Measurements from ENCODE around the gene REPIN1. TPM values are rescaled to one million over a fixed set of nuclear protein-coding genes. Genes with fewer than 3 reads are reported as not detected.

Gene REPIN1
- total RNA-seq, 2 experiments from 2014 or later: 45.7 to 49.3 TPM

DNA sequence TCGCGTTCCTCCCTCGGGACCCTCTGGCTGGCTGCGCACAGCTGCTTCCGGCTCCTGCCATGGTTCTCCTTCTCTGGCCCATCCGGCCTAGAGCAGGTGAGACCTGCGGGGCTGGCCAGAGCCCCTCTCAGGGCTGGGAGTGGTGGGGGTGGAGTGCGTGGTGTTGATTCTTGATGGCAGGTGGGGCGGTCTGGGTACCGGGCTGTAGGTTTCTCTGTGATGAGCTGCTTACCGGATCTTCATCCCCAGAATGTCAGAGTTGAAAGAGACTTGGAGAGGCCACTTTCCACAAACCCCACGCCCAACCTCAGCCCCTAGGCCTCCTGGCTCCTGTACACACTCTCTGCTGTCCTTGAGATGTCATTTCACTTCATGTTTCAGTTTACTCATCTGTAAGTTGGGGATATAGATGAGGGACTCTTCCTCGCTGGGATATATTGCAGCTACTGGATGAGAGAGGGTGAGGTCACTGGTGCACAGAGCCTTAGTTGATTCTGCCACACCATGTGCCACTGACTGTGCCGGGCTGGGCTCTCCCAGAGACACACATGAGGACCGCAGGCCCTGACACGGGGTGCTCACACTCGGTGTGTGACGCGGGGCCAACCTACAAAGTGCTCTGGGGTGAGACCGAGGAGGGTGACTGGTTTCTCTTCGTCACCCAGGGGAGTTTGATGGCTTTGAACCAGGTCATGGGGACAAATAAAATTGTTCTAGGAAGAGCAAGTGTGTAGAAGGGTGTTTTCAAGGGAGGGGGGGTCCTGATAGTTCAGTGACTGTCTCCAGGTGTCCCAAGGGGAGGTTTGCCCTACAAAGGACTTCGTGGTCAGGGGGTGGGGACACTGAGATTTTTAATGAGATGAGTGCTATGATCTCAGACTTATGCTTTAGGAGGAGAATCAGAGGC, 40.0 kb downstream of the REPIN1 start:
- no peak overlapping the region for H3K4me3 Mint-ChIP-seq
- CTCF ChIA-PET: interaction anchor here (2.1 kb wide), 1 partner anchor 13 kb away, joined by 7 read pairs; no protein-coding TSS in a partner anchor
- intact Hi-C loops (cut with micrococcal nuclease): loop anchor here (5.0 kb wide), 1 partner anchor 536 kb away; the partner anchor contains the start of gene ATP6V0E2
- no peaks in the 10 kb centered on the region for H3K9me3 Mint-ChIP-seq
- H3K27me3 Mint-ChIP-seq (ENCODE audit: low read depth): no peaks in the 10 kb centered on the region
- H3K4me1 Mint-ChIP-seq (ENCODE audit: low read depth): peaks cover 29% of the 10 kb centered on the region
- peaks cover 6% of the 10 kb centered on the region for H3K36me3 Mint-ChIP-seq (ENCODE audit: low read depth)
- no peak for DNase-seq
- H3K27ac Mint-ChIP-seq: no peak overlapping the region

DNA sequence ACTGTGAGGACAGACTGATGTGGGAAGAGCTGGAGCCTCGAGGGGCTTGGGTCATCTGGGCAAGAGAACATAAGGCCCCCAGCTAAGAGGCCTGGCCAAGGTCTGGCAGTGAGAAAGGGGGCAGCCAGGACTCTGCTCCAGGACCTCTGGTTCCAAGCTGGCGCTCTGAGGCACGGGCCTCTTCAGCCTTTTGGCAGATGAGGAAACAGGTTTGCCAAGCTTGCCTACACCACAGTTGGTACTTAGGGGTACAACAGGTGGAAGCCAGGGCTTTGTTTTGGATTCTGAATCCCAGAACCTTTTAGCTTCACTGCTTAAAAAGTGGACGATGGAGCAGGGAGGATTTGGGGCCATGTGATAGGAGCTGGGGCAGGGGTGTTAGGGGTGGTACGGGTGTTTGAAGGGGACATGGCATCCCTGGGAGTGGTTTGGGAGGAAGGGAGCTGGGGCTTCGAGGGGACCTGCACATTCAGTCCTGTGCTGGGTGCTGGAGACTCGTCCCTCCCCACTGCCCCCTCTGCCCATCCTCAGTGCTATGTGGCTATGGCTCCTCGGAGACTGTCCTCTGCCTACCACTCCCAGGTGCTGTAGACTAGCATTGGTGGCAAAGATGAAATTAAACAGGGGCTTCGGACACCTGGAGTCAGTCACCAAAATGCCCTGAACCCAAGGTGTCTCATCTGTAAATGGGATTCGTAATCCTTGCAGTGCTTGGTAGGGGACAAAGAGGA, 40.8 kb downstream of the REPIN1 start:
- intact Hi-C loops (cut with micrococcal nuclease): loop anchor here (5.0 kb wide), 1 partner anchor 537 kb away; the partner anchor contains the start of gene ATP6V0E2
- H3K9me3 Mint-ChIP-seq: no peaks in the 10 kb centered on the region

GRCh38 chr7:150410131-150410530, 41.5 kb downstream of the REPIN1 start:
- Mint-ChIP-seq H3K27ac (no peak overlapping the region), H3K4me3 (no peak overlapping the region), H3K9me3 (no peaks in the 10 kb centered on the region), H3K27me3 (ENCODE audit: low read depth) (no peaks in the 10 kb centered on the region), H3K36me3 (ENCODE audit: low read depth) (peaks cover 6% of the 10 kb centered on the region), H3K4me1 (ENCODE audit: low read depth) (peaks cover 22% of the 10 kb centered on the region)
- CTCF ChIA-PET: interaction anchor here (2.1 kb wide), 1 partner anchor 12 kb away, joined by 7 read pairs; no protein-coding TSS in a partner anchor
- intact Hi-C loops (cut with micrococcal nuclease): no loop called here
- DNase-seq: no peak

More for the DNA sequence above, 40.8 kb downstream of the REPIN1 start:
- Mint-ChIP-seq H3K27ac (no peak overlapping the region), H3K36me3 (ENCODE audit: low read depth) (peaks cover 6% of the 10 kb centered on the region), H3K27me3 (ENCODE audit: low read depth) (no peaks in the 10 kb centered on the region), H3K4me3 (no peak overlapping the region), H3K4me1 (ENCODE audit: low read depth) (peaks cover 24% of the 10 kb centered on the region)
- DNase-seq: no peak
- CTCF ChIA-PET: interaction anchor here (2.1 kb wide), 1 partner anchor 12 kb away, joined by 7 read pairs; no protein-coding TSS in a partner anchor

DNA sequence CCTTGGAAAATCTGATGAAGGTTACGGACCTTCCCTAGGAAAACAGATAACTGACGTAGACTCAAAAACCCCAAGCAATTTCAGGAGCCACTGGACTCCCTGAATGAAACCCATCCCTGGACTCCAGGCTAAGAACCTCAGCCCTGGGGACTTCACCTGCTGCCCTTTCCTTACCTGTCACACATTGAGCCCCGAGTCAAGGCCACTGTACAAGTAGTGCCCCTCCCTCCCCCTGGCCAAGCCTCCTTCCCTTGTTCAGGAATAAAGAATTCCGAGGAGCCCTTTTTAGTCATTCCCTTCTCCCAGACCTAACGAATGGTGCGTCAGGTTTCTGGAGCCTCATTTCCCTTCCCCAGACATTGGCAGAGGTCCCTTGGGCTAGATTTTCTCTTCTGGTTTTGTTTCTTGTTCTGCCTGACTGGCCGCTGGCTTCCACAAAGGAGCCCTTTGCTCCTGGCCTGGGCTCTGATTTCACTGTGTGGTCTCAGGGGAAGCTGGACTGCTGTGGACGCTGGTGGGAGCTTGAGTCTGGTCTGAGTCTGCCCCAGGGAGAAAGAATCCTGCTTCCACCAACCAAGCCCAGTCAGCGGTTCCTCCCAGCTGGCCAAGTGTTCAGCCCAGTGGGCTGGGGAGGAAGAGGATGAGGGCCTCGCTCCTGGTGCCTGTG, 42.2 kb downstream of the REPIN1 start:
- Mint-ChIP-seq H3K9me3 (no peaks in the 10 kb centered on the region), H3K4me1 (ENCODE audit: low read depth) (peaks cover 19% of the 10 kb centered on the region), H3K27me3 (ENCODE audit: low read depth) (no peaks in the 10 kb centered on the region), H3K27ac (no peak overlapping the region), H3K36me3 (ENCODE audit: low read depth) (peaks cover 6% of the 10 kb centered on the region), H3K4me3 (no peak overlapping the region)
- intact Hi-C loops (cut with micrococcal nuclease): no loop called here
- CTCF ChIA-PET: interaction anchor here (2.1 kb wide), 1 partner anchor 11 kb away, joined by 7 read pairs; no protein-coding TSS in a partner anchor
- DNase-seq: no peak

DNA sequence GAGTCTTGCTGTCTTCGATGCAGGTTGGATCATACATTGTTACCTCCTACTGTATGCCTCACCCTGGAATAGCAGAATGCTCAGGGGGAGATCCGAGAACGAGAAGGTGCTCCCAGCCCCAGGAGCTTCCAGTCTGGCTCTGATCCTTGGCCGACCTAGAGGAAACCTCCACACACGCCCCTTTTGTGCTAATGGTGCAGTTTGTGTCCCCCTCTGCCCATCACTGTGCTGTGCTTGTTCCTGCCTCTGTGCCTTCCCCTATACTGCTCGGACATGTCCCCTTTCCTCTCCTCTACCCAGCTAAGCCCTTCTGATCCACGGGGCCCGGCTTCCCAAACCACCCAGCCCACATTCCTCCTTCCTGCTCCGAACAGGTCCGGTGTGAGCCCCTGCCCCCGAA, 43.0 kb downstream of the REPIN1 start:
- CTCF ChIA-PET: no interaction called here
- DNase-seq: no peak
- Mint-ChIP-seq H3K27ac (no peak overlapping the region), H3K27me3 (ENCODE audit: low read depth) (no peaks in the 10 kb centered on the region), H3K9me3 (no peaks in the 10 kb centered on the region), H3K4me3 (no peak overlapping the region), H3K36me3 (ENCODE audit: low read depth) (peaks cover 6% of the 10 kb centered on the region), H3K4me1 (ENCODE audit: low read depth) (peaks cover 11% of the 10 kb centered on the region)
- intact Hi-C loops (cut with micrococcal nuclease): no loop called here

DNA sequence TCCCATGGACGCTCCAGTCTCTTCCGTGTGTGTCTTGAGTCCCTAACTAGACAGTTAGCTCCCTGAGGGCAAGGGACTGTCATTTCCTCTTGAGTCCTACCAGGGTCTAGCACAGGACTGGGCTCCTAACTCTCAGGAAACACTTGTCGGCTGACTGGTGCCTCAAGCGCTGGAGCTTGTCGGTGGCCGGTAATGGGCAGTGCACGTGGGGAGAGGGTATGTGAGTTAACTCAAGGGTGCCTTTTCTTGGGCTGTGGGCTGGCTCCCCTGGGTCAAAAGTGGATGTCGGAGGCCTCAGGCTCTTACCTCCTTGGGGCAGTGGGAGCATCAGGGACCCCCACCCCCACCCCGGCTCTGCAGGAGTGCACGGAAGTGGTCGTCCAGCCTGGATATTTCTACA, 43.4 kb downstream of the REPIN1 start:
- CTCF ChIA-PET: interaction anchor here (1.1 kb wide), 1 partner anchor 9 kb away, joined by 3 read pairs; no protein-coding TSS in a partner anchor
- Mint-ChIP-seq H3K36me3 (ENCODE audit: low read depth) (peaks cover 5% of the 10 kb centered on the region), H3K9me3 (no peaks in the 10 kb centered on the region), H3K4me1 (ENCODE audit: low read depth) (peaks cover 7% of the 10 kb centered on the region), H3K27ac (no peak overlapping the region), H3K4me3 (no peak overlapping the region), H3K27me3 (ENCODE audit: low read depth) (no peaks in the 10 kb centered on the region)
- DNase-seq: peak; percentile 2
- intact Hi-C loops (cut with micrococcal nuclease): no loop called here

GRCh38 chr7:150412518-150413488, 44.2 kb downstream of the REPIN1 start:
- no peak overlapping the region for H3K4me3 Mint-ChIP-seq
- CTCF ChIA-PET: interaction anchor here (1.1 kb wide), 1 partner anchor 9 kb away, joined by 3 read pairs; no protein-coding TSS in a partner anchor
- peaks cover 4% of the 10 kb centered on the region for H3K4me1 Mint-ChIP-seq (ENCODE audit: low read depth)
- peaks cover 3% of the 10 kb centered on the region for H3K36me3 Mint-ChIP-seq (ENCODE audit: low read depth)
- intact Hi-C loops (cut with micrococcal nuclease): no loop called here
- no peak overlapping the region for H3K27ac Mint-ChIP-seq
- no peaks in the 10 kb centered on the region for H3K9me3 Mint-ChIP-seq
- H3K27me3 Mint-ChIP-seq (ENCODE audit: low read depth): no peaks in the 10 kb centered on the region
- DNase-seq: peak; percentile 2

DNA sequence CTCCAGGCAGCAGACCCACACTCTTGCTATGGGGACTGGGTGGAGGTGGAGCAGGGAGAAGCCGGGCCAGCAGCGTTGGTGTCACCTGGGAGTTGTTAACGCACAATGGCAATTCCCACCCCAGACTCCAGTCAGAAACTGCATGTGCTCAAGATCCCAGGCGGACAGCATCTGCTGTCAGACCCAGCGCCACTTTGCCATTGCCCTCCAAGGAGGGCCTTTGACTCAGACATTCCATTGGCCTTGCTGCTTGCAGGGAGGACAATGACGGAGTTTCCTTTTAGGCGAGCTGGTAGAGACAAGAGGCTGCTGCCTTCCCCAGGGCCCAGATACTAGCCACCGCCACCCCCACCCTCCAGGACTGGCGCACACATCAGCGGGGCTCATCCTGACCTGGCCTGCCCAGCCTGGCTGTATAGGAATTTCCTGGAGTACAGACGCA, 45.0 kb downstream of the REPIN1 start:
- Mint-ChIP-seq H3K27me3 (ENCODE audit: low read depth) (no peaks in the 10 kb centered on the region), H3K4me3 (no peak overlapping the region), H3K9me3 (no peaks in the 10 kb centered on the region), H3K36me3 (ENCODE audit: low read depth) (peaks cover 3% of the 10 kb centered on the region), H3K4me1 (ENCODE audit: low read depth) (peaks cover 2% of the 10 kb centered on the region), H3K27ac (no peak overlapping the region)
- intact Hi-C loops (cut with micrococcal nuclease): no loop called here
- CTCF ChIA-PET: interaction anchor here (1.0 kb wide), 1 partner anchor 8 kb away, joined by 3 read pairs; a partner anchor contains a TSS
- DNase-seq: peak; percentile 2

DNA sequence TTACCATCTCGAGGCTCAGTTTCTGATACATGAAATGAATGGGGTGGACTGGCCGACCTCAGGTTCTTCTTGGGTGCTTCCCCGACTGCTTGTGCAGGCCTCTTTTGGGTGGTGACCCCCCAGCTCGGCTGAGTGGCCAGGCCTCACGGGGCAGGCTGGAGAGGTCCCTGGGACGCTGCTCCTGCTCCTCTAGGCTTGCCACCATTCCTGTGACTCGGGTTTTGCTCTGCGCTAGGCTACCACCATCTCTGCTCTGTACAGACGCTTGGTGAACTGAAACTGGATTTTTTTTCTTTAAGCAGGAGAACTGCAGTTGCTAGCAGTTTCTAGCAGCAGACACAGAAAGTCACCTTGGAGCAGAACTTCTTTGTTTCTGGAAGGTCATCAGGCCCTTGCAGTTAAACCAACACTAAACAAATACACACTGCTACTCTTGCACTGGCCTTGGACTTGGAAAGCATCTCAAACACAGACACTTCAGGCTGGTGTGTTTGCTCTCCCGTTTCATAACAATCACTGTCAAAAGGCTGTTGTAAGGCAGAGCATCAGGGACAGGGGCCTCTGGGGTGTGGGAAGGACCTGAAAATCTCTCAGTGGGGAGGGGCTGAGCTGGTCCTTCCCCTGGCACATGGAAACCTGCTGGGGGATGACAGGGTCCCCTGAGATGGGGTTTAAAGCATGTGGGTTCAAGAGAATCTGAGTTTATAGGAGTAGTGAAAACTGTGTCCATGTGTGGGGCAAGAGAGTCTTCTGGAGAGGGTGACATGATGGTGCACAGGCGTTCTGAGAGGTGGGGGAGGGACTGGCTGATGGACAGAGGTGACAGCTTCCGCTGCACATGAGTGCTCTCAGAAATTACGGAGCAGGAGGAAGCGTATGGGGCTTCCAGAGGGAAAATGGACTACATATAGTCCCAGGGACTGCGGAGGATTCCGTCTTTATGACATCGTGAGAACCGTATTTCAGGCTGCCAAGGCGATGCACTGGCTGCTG, 46.8 kb downstream of the REPIN1 start:
- H3K4me3 Mint-ChIP-seq: no peak overlapping the region
- peak; percentile 1 for DNase-seq
- H3K9me3 Mint-ChIP-seq: no peaks in the 10 kb centered on the region
- H3K4me1 Mint-ChIP-seq (ENCODE audit: low read depth): peaks cover 4% of the 10 kb centered on the region
- intact Hi-C loops (cut with micrococcal nuclease): no loop called here
- no peak overlapping the region for H3K27ac Mint-ChIP-seq
- CTCF ChIA-PET: no interaction called here
- peaks cover 3% of the 10 kb centered on the region for H3K36me3 Mint-ChIP-seq (ENCODE audit: low read depth)
- H3K27me3 Mint-ChIP-seq (ENCODE audit: low read depth): peaks cover 2% of the 10 kb centered on the region

GRCh38 chr7:150417239-150417638, 48.6 kb downstream of the REPIN1 start:
- Mint-ChIP-seq H3K9me3 (no peaks in the 10 kb centered on the region), H3K4me1 (ENCODE audit: low read depth) (peaks cover 12% of the 10 kb centered on the region), H3K4me3 (no peak overlapping the region), H3K27ac (no peak overlapping the region), H3K36me3 (ENCODE audit: low read depth) (no peaks in the 10 kb centered on the region), H3K27me3 (ENCODE audit: low read depth) (peaks cover 2% of the 10 kb centered on the region)
- no peak for DNase-seq
- intact Hi-C loops (cut with micrococcal nuclease): no loop called here
- CTCF ChIA-PET: interaction anchor here (1.4 to 4.0 kb wide), 2 partner anchors 11 to 61 kb away, joined by 4 to 18 read pairs; a partner anchor contains a TSS
